ENCODE results near the gene COL8A1. TPM values are rescaled to one million over a fixed set of nuclear protein-coding genes. Genes with fewer than 3 reads are reported as not detected.

Gene COL8A1
- total RNA-seq, 4 donors from 2014 or later: 2.2 to 8.6 (median 5.1) TPM

- Histone ChIP-seq H3K9me3 (no peaks in the 10 kb centered on the region), H3K27me3 (no peaks in the 10 kb centered on the region), H3K36me3 (no peaks in the 10 kb centered on the region), H3K4me1 (no peaks in the 10 kb centered on the region), H3K27ac (no peak overlapping the region), H3K4me3 (no peak overlapping the region)
- TF ChIP-seq POLR2A (IDR thresholded peaks at IDR 0.05) (no peak), CTCF (IDR thresholded peaks at IDR 0.05 in 4 of 5, conservative IDR thresholded peaks at IDR 0.05 in 1 of 5) (no peak)
- intact Hi-C loops (cut with DNase I; ENCODE audit: low total_unique reads) (no loop called here), in situ Hi-C loops (cut with MboI; ENCODE audit: low sequenced_read_pairs in 4 of 4) (no loop called here)
- no peak for ATAC-seq
- no peak for DNase-seq
These were observed 144.7 kb downstream of the COL8A1 start for GRCh38 chr3:99783011-99783573.

GRCh38 chr3:99789011-99789721 lies 150.8 kb downstream of the COL8A1 start:
- in situ Hi-C loops (cut with MboI; ENCODE audit: low sequenced_read_pairs in 4 of 4): no loop called here
- Histone ChIP-seq H3K27ac (no peak overlapping the region), H3K4me1 (peaks cover 0 to 5% of the 10 kb centered on the region in 2 donors), H3K9me3 (no peaks in the 10 kb centered on the region), H3K36me3 (no peaks in the 10 kb centered on the region), H3K27me3 (no peaks in the 10 kb centered on the region), H3K4me3 (no peak overlapping the region)
- no peak for ATAC-seq
- no peak for DNase-seq
- intact Hi-C loops (cut with DNase I; ENCODE audit: low total_unique reads): no loop called here
- TF ChIP-seq CTCF (IDR thresholded peaks at IDR 0.05 in 4 of 5, conservative IDR thresholded peaks at IDR 0.05 in 1 of 5) (peak in 3 of 5 experiments; percentile 25 to 46 (median 33)), POLR2A (IDR thresholded peaks at IDR 0.05) (no peak)

- no peak for TF ChIP-seq CTCF (IDR thresholded peaks at IDR 0.05 in 4 of 5, conservative IDR thresholded peaks at IDR 0.05 in 1 of 5)
- TF ChIP-seq POLR2A (IDR thresholded peaks at IDR 0.05): no peak
- Histone ChIP-seq H3K4me3 (no peak overlapping the region), H3K36me3 (no peaks in the 10 kb centered on the region), H3K4me1 (peaks cover 0 to 2% of the 10 kb centered on the region in 2 donors), H3K27me3 (no peaks in the 10 kb centered on the region), H3K9me3 (no peaks in the 10 kb centered on the region), H3K27ac (no peak overlapping the region)
- DNase-seq: no peak
- intact Hi-C loops (cut with DNase I; ENCODE audit: low total_unique reads): no loop called here
- in situ Hi-C loops (cut with MboI; ENCODE audit: low sequenced_read_pairs in 4 of 4): no loop called here
- ATAC-seq: no peak
These were observed 156.1 kb downstream of the COL8A1 start for GRCh38 chr3:99794485-99794884.

GRCh38 chr3:99795573-99795972 lies 157.2 kb downstream of the COL8A1 start:
- Histone ChIP-seq H3K9me3 (no peaks in the 10 kb centered on the region), H3K4me3 (no peak overlapping the region), H3K36me3 (no peaks in the 10 kb centered on the region), H3K4me1 (no peaks in the 10 kb centered on the region), H3K27ac (no peak overlapping the region), H3K27me3 (no peaks in the 10 kb centered on the region)
- no peak for TF ChIP-seq CTCF (IDR thresholded peaks at IDR 0.05 in 4 of 5, conservative IDR thresholded peaks at IDR 0.05 in 1 of 5)
- DNase-seq: no peak
- in situ Hi-C loops (cut with MboI; ENCODE audit: low sequenced_read_pairs in 4 of 4) (no loop called here), intact Hi-C loops (cut with DNase I; ENCODE audit: low total_unique reads) (no loop called here)
- ATAC-seq: no peak

Data from gastrocnemius medialis (tissue), 4 donors.